H9 (cell line): ENCODE measurements around the gene ENDOU. TPM values are rescaled to one million over a fixed set of nuclear protein-coding genes. Genes with fewer than 3 reads are reported as not detected.

Experiments
- DNase-seq: peaks from one replicate; pipeline ENCODE4 v3.0.0-alpha.2; 2017
- H2AFZ ChIP-seq: one replicate; pipeline ENCODE4 v1.6.1; 2013; ENCODE audit warnings: mild to moderate bottlenecking, low read length, control low read depth, moderate library complexity
- H2AK5ac ChIP-seq: 2 replicates; pipeline ENCODE4 v1.6.1; 2013; ENCODE audit warnings: low read length, control low read depth, mixed read lengths; ENCODE audit not compliant: insufficient read length
- H2BK120ac ChIP-seq: one replicate; pipeline ENCODE4 v1.6.1; 2013; ENCODE audit warnings: low read depth, mild to moderate bottlenecking, low read length, control low read depth, inconsistent platforms; ENCODE audit not compliant: poor library complexity, severe bottlenecking
- H2BK12ac ChIP-seq: 2 replicates; pipeline ENCODE4 v1.6.1; 2013; ENCODE audit warnings: low read length, control low read depth, mixed read lengths, low read depth; ENCODE audit not compliant: insufficient read length
- H2BK15ac ChIP-seq: 2 replicates; pipeline ENCODE4 v1.6.1; 2013; ENCODE audit warnings: low read depth, low read length, control low read depth
- H2BK20ac ChIP-seq: one replicate; pipeline ENCODE4 v1.6.1; 2013; ENCODE audit warnings: low read depth, mild to moderate bottlenecking, low read length, control low read depth, inconsistent platforms; ENCODE audit not compliant: poor library complexity, severe bottlenecking
- H2BK5ac ChIP-seq: 2 replicates; pipeline ENCODE4 v1.6.1; 2013; ENCODE audit warnings: low read length, control low read depth, mixed read lengths; ENCODE audit not compliant: insufficient read length
- H3K14ac ChIP-seq: 2 replicates; pipeline ENCODE4 v1.6.1; 2013; ENCODE audit warnings: low read length, control low read depth; ENCODE audit not compliant: insufficient read depth
- H3K18ac ChIP-seq: 2 replicates; pipeline ENCODE4 v1.6.1; 2013; ENCODE audit warnings: low read depth, mild to moderate bottlenecking, mixed read lengths, low read length, control low read depth; ENCODE audit not compliant: insufficient read length
- H3K23ac ChIP-seq: 2 replicates; pipeline ENCODE4 v1.6.1; 2013; ENCODE audit warnings: low read length, control low read depth, mixed read lengths, low read depth; ENCODE audit not compliant: insufficient read length
- H3K23me2 ChIP-seq: 2 replicates; pipeline ENCODE4 v1.6.1; 2013; ENCODE audit warnings: low read depth, mild to moderate bottlenecking, mixed read lengths, low read length, control low read depth; ENCODE audit not compliant: insufficient read length, poor library complexity, severe bottlenecking
- H3K27ac ChIP-seq: 2 replicates; pipeline ENCODE4 v1.5.1; 2013; ENCODE audit warnings: low read length, control low read depth, mixed read lengths, low read depth; ENCODE audit not compliant: insufficient read length
- H3K27me3 ChIP-seq: 2 replicates; pipeline ENCODE4 v1.6.1; 2013; ENCODE audit warnings: low read length, control low read depth, inconsistent platforms; ENCODE audit not compliant: insufficient read depth
- H3K4ac ChIP-seq: 2 replicates; pipeline ENCODE4 v1.6.1; 2013; ENCODE audit warnings: low read depth, mild to moderate bottlenecking, control low read depth, inconsistent platforms, low read length, moderate library complexity
- H3K4me1 ChIP-seq: 2 replicates; pipeline ENCODE4 v1.6.1; 2013; ENCODE audit warnings: low read length, control low read depth, inconsistent platforms; ENCODE audit not compliant: insufficient read depth
- H3K4me2 ChIP-seq: 2 replicates; pipeline ENCODE4 v1.6.1; 2013; ENCODE audit warnings: low read length, control low read depth, mixed read lengths; ENCODE audit not compliant: insufficient read length, insufficient read depth
- H3K56ac ChIP-seq: 2 replicates; pipeline ENCODE4 v1.6.1; 2013; ENCODE audit warnings: low read depth, mild to moderate bottlenecking, mixed read lengths, low read length, control low read depth; ENCODE audit not compliant: insufficient read length
- H3K79me1 ChIP-seq: 2 replicates; pipeline ENCODE4 v1.6.1; 2013; ENCODE audit warnings: low read depth, mild to moderate bottlenecking, moderate library complexity, low read length, control low read depth, inconsistent platforms; ENCODE audit not compliant: insufficient read depth, poor library complexity, severe bottlenecking
- H3K79me2 ChIP-seq: 2 replicates; pipeline ENCODE4 v1.6.1; 2013; ENCODE audit warnings: low read length, control low read depth, inconsistent platforms; ENCODE audit not compliant: insufficient read depth
- H3K9ac ChIP-seq: 2 replicates; pipeline ENCODE4 v1.6.1; 2013; ENCODE audit warnings: low read length, control low read depth, mixed read lengths; ENCODE audit not compliant: insufficient read length; ENCODE audit errors: extremely low read depth
- H3K9me3 ChIP-seq: one replicate; pipeline ENCODE4 v1.6.1; 2013; ENCODE audit warnings: low read depth, low read length, inconsistent platforms; ENCODE audit not compliant: control insufficient read depth
- H3T11ph ChIP-seq: one replicate; pipeline ENCODE4 v1.6.1; 2013; ENCODE audit warnings: mild to moderate bottlenecking, low read length, control low read depth, inconsistent platforms
- H4K20me1 ChIP-seq: one replicate; pipeline ENCODE4 v1.6.1; 2013; ENCODE audit not compliant: control insufficient read depth, insufficient read length, insufficient read depth
- H4K5ac ChIP-seq: 2 replicates; pipeline ENCODE4 v1.6.1; 2013; ENCODE audit warnings: low read depth, mild to moderate bottlenecking, mixed read lengths, low read length, control low read depth; ENCODE audit not compliant: insufficient read length
- H4K8ac ChIP-seq: replicated peaks from 2 replicates; pipeline ENCODE4 v1.6.1; 2013; ENCODE audit warnings: low read length, control low read depth, mixed read lengths, low read depth; ENCODE audit not compliant: insufficient read length
- H4K91ac ChIP-seq: 2 replicates; pipeline ENCODE4 v1.6.1; 2013; ENCODE audit warnings: low read depth, mild to moderate bottlenecking, moderate library complexity, mixed read lengths, low read length, control low read depth; ENCODE audit not compliant: insufficient read length
- H3K27ac Mint-ChIP-seq, 3 experiments: 2 replicates in 2 of 3; 3 replicates in 1 of 3; pipeline ENCODE4 v1.8.0; 2020 to 2021; ENCODE audit warnings: mixed read lengths in 3 of 3, mild to moderate bottlenecking in 1 of 3, moderate library complexity in 1 of 3
- H3K27me3 Mint-ChIP-seq: 2 replicates; pipeline ENCODE4 v1.8.0; 2021; ENCODE audit warnings: low read depth, mild to moderate bottlenecking, moderate library complexity, mixed read lengths
- H3K36me3 Mint-ChIP-seq, 3 experiments: 2 replicates in 2 of 3; 3 replicates in 1 of 3; pipeline ENCODE4 v1.8.0; 2020 to 2021; ENCODE audit warnings: low read depth in 3 of 3, mixed read lengths in 3 of 3; ENCODE audit not compliant: insufficient read depth in 1 of 3
- H3K4me1 Mint-ChIP-seq, 2 experiments: 2 replicates each; pipeline ENCODE4 v1.8.0; 2020; ENCODE audit warnings: mixed read lengths in 2 of 2
- H3K4me3 Mint-ChIP-seq, 2 experiments: 2 replicates in 1 of 2; 3 replicates in 1 of 2; pipeline ENCODE4 v1.8.0; 2020 to 2021; ENCODE audit warnings: mild to moderate bottlenecking in 2 of 2, mixed read lengths in 2 of 2, moderate library complexity in 1 of 2
- H3K9me3 Mint-ChIP-seq, 2 experiments: 2 replicates in 1 of 2; 3 replicates in 1 of 2; pipeline ENCODE4 v1.8.0; 2020; ENCODE audit warnings: mild to moderate bottlenecking in 2 of 2, mixed read lengths in 2 of 2, moderate library complexity in 1 of 2
- WGBS: extraction: QIAGEN DNeasy Blood & Tissue Kit; methylation state at CpG from one replicate; pipeline ENCODE4 v1.1.7; 2013; ENCODE audit warnings: missing lambda C conversion rate, low lambda C conversion rate, mixed read lengths; ENCODE audit not compliant: insufficient read length; ENCODE audit errors: extremely low coverage; 5-methylcytosine and 5-hydroxymethylcytosine counted together
- total RNA-seq: library from RNA; stranded (reverse); gene quantifications from 2 replicates; pipeline ENCODE4 v1.2.1, GENCODE V29; 2021
- TF ChIP-seq, protein P1 (sequence below): fragments of 200-600 bp; sonication (generic); conservative IDR thresholded peaks from 3 replicates; pipeline ENCODE4 v1.8.0; 2021; ENCODE audit warnings: antibody characterized with exemption, mild to moderate bottlenecking

The ENDOU gene
- total RNA-seq, 1 experiment from 2014 or later = not detected

DNA sequence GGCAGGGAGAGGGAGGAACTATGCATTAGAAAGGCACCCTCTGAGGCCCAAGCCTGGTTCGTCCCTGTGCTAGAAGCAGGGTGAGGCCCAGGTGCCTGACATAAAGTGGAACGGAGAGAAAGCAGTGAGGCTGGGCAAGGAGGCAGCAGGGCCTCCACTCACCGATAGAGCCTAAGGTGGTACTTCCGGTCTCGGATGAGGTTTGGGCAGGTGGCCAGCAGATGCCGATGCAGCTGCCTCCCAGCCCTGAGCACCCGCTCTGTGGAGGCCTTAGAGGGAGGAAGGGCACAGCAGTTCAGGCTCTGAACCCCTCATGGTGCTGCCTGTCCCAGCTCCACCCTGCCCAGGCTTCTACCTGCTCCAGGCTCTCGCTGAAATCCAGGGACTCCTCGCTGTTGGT, 26.3 kb upstream of the ENDOU start:
- H3K4me1 ChIP-seq = peaks cover 19% of the 10 kb centered on the region
- no peak overlapping the region for H3K27ac ChIP-seq
- H3K79me1 ChIP-seq = no peaks in the 10 kb centered on the region
- H4K5ac ChIP-seq = no peak overlapping the region
- H2AFZ ChIP-seq = no peak overlapping the region
- H2BK120ac ChIP-seq = no peak overlapping the region
- Mint-ChIP-seq H3K27ac (peak overlapping the region in 2 of 3 experiments; percentile 27 to 77; a peak in 3 of 7 replicates), H3K4me1 (peaks cover 16 to 21% of the 10 kb centered on the region in 2 experiments), H3K36me3 (peaks cover 0 to 10% (median 2%) of the 10 kb centered on the region in 3 experiments; a peak in 4 of 7 replicates), H3K27me3 (no peaks in the 10 kb centered on the region), H3K4me3 (no peak overlapping the region), H3K9me3 (no peaks in the 10 kb centered on the region)
- DNase-seq = no peak
- H4K91ac ChIP-seq = no peak overlapping the region
- H3K23ac ChIP-seq = no peak overlapping the region
- no peak overlapping the region for H2BK12ac ChIP-seq
- WGBS = no CpG with 5 or more reads among the region's 9 CpGs
- TF ChIP-seq, protein P1, sequence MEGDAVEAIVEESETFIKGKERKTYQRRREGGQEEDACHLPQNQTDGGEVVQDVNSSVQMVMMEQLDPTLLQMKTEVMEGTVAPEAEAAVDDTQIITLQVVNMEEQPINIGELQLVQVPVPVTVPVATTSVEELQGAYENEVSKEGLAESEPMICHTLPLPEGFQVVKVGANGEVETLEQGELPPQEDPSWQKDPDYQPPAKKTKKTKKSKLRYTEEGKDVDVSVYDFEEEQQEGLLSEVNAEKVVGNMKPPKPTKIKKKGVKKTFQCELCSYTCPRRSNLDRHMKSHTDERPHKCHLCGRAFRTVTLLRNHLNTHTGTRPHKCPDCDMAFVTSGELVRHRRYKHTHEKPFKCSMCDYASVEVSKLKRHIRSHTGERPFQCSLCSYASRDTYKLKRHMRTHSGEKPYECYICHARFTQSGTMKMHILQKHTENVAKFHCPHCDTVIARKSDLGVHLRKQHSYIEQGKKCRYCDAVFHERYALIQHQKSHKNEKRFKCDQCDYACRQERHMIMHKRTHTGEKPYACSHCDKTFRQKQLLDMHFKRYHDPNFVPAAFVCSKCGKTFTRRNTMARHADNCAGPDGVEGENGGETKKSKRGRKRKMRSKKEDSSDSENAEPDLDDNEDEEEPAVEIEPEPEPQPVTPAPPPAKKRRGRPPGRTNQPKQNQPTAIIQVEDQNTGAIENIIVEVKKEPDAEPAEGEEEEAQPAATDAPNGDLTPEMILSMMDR = no peak
- H2BK15ac ChIP-seq = no peak overlapping the region
- H3K4me2 ChIP-seq = no peak overlapping the region
- no peaks in the 10 kb centered on the region for H3K79me2 ChIP-seq
- no peak overlapping the region for H3K56ac ChIP-seq
- no peak overlapping the region for H3K18ac ChIP-seq
- H3T11ph ChIP-seq = no peak overlapping the region
- H2BK20ac ChIP-seq = no peak overlapping the region
- no peak overlapping the region for H2AK5ac ChIP-seq
- H3K23me2 ChIP-seq = no peaks in the 10 kb centered on the region
- H3K14ac ChIP-seq = no peak overlapping the region
- no peaks in the 10 kb centered on the region for H3K9me3 ChIP-seq
- H4K8ac ChIP-seq = no peak overlapping the region
- no peak overlapping the region for H3K9ac ChIP-seq
- H3K27me3 ChIP-seq = no peaks in the 10 kb centered on the region
- H3K4ac ChIP-seq = no peak overlapping the region
- no peaks in the 10 kb centered on the region for H4K20me1 ChIP-seq
- H2BK5ac ChIP-seq = no peak overlapping the region
